Right lobe of liver (tissue), 6 donors: Measurements from ENCODE around the gene EEIG2. TPM values are rescaled to one million over a fixed set of nuclear protein-coding genes. Genes with fewer than 3 reads are reported as not detected.
A peak's percentile ranks its signal among the peaks of the same experiment; 100 is the strongest.
"Not testable (repeated sequence)": the region's sequence is repeated elsewhere in the genome, so short reads cannot be mapped to it uniquely, and the experiment has no call there.

Experiments used
- ATAC-seq, 4 donors: fragments of 200-7000 bp; cut with Tn5 transposase; one replicate each; pipeline ENCODE4 v1.9.1; 2020; ENCODE audit warnings: mild to moderate bottlenecking in 4 of 4, moderate library complexity in 4 of 4
- DNase-seq, 3 donors: peaks; one replicate each; pipeline ENCODE4 v3.0.0-alpha.2; 2020
- H3K27ac ChIP-seq, 3 donors: fragments of 200-600 bp; one replicate each; pipeline ENCODE4 v1.8.0; 2022
- H3K27me3 ChIP-seq, 2 donors: fragments of 200-600 bp; one replicate each; pipeline ENCODE4 v1.8.0; 2022
- H3K36me3 ChIP-seq, 4 donors: fragments of 200-600 bp; sonication (generic) in 1 of 4; one replicate each; pipeline versions ENCODE4 v1.5.1 to v1.8.0; 2017 to 2022; ENCODE audit warnings: control low read depth in 1 of 4
- H3K4me1 ChIP-seq, 4 donors: fragments of 200-600 bp; sonication (generic) in 1 of 4; one replicate each; pipeline versions ENCODE4 v1.5.1 to v1.8.0; 2017 to 2022; ENCODE audit warnings: control low read depth in 1 of 4
- H3K4me3 ChIP-seq, 3 donors: fragments of 200-600 bp; one replicate each; pipeline ENCODE4 v1.8.0; 2022
- H3K9me3 ChIP-seq, 4 donors: fragments of 200-600 bp; sonication (generic) in 1 of 4; one replicate each; pipeline versions ENCODE4 v1.5.1 to v1.8.0; 2017 to 2022; ENCODE audit warnings: control low read depth in 1 of 4
- POLR2A ChIP-seq: fragments of 450-650 bp; IDR thresholded peaks from one replicate; pipeline ENCODE4 v1.6.1; 2017; ENCODE audit warnings: antibody characterized with exemption, mild to moderate bottlenecking
- WGBS: methylation state at CpG from one replicate; pipeline ENCODE4 v1.1.6; 2018; ENCODE audit warnings: low coverage, low lambda C conversion rate; ENCODE audit not compliant: insufficient coverage; ENCODE audit errors: missing lambda C conversion rate; 5-methylcytosine and 5-hydroxymethylcytosine counted together
- intact Hi-C, 2 donors: fragments of 100-400 bp; cut with DNase I; formaldehyde crosslinking; loops; one replicate each; pipeline versions ENCODE4 v1.11.2 to v1.14.1; 2022
- long read RNA-seq: library from polyadenylated mRNA; unstranded; transcript quantifications from one replicate; pipeline ENCODE4 v2.0.0, GENCODE V29; 2019
- total RNA-seq, 6 experiments: library from RNA; depleted of rRNA in 2 of 6; stranded (reverse); fragments of >200 nt in 2 of 6; fragmentation: NEBNext Ultra II Directional in 3 of 6; extraction: Animal tissue kit (Norgen Biotek cat#: 25700) in 3 of 6; gene quantifications; one replicate each; pipeline versions ENCODE4 v1.1.0 to v1.2.4, GENCODE V29; 2016 to 2023
- TF ChIP-seq, protein P1 (sequence below), 4 donors: fragments of 200-600 bp in 3 of 4; fragments of 450-650 bp in 1 of 4; IDR thresholded peaks; one replicate each; pipeline versions ENCODE4 v1.5.1 to v1.8.0; 2016 to 2022; ENCODE audit warnings: antibody characterized with exemption in 4 of 4, mild to moderate bottlenecking in 2 of 4
- donor health status: DM: no; HTN: yes; CAD: no.
- donor health status: DM: no; HTN: no; CAD: no.
- donor health status: DM: no; HTN: no; CAD: no.
- donor health status: DM: no; HTN: yes; CAD: no.
- donor health status: DM: no; HTN: yes; CAD: no.

The EEIG2 gene
- 1 to 10 TPM in 5 of 6 experiments, under 1 TPM in 1; 0.88 to 6.5 (median 2.6) TPM for total RNA-seq
- long read RNA-seq, result 0 reads

DNA sequence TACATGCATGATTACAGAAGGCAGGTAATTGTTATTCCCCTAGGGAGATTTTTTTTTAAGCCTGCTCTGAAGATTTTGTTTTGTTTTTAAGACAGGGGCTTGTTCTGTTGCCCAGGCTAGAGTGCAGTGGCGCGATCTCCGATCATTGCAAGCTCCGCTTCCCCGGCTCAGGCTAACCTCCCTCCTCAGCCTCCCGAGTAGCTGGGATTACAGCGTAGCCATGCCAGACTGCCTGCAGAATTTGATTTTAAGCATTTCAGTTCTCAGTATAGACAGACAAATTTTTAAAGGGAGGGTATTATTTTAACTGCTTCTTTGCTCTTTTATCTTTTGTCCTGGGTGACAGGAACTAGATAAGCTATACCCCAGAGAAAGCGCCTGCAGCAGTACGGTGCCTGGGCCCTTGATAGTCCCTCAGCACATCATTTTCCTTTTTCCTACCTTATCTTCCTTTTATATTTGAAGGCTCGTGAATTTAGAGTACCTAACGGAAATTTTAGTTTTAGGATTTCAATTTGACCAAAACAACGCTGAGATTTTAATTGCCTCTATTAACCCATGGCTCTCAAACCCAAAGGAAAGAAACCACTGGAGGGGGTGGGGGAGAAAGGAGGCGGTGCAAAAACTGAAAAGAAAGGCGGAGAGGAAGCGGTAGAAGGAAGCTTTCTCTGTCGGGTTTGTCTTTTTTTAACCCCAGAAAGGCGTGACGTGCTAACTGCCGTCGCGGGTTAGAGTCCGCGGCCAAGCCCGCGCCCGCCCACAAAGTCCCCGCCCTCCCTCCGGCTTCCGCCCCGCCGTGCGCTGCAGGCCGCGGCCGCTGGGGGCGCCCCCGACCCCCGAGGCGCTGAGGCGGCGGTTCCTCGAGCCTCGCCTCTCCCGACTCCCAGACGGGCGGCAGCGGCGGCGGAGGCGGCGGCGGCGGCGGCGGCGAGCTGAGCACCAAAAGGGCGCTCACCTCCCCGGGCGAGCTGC, at the start of gene EEIG2:
Gene EEIG2, plus strand, starts transcription at position 886 of the 972 bp plus-strand sequence. CDS start 329 bp downstream, outside the sequence.
- 16% methylated on average over 38 of the region's 59 CpGs for WGBS
- H3K27me3 ChIP-seq, result no peaks in the 10 kb centered on the region
- intact Hi-C loops, result loop anchor here in 1 of 2 donors (10.0 kb wide), 1 partner anchor 45 kb away; no protein-coding TSS in a partner anchor

DNA sequence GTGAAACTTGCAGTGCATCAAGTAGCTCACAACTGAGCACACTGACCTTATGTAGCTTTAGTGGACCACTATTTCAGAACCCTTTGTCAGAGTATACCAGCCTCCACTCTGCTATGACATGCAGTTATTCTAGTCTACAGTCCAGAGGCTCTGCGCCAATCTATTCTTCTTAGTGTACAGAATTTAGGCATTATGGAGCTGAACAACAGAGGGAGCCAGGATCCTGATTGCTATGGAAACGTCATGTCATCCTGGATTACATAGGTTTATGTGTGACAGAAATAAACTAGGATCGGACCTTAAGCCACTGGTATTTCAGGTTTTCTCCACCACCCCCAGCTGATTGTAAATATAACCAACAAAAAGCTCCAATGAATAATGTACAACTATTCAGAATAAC, 48.1 kb upstream of the EEIG2 start:
- Histone ChIP-seq H3K27me3 (no peaks in the 10 kb centered on the region), H3K9me3 (no peaks in the 10 kb centered on the region), H3K4me1 (no peaks in the 10 kb centered on the region), H3K27ac (no peak overlapping the region), H3K4me3 (no peak overlapping the region), H3K36me3 (no peaks in the 10 kb centered on the region)
- ATAC-seq, result no peak
- intact Hi-C loops, result loop anchor here in 1 of 2 donors (10.0 kb wide), 1 partner anchor 53 kb away; the partner anchor contains the start of gene EEIG2
- WGBS, result 52% methylated on average over 3 of the region's 3 CpGs
- DNase-seq, result no peak
- TF ChIP-seq, protein P1, sequence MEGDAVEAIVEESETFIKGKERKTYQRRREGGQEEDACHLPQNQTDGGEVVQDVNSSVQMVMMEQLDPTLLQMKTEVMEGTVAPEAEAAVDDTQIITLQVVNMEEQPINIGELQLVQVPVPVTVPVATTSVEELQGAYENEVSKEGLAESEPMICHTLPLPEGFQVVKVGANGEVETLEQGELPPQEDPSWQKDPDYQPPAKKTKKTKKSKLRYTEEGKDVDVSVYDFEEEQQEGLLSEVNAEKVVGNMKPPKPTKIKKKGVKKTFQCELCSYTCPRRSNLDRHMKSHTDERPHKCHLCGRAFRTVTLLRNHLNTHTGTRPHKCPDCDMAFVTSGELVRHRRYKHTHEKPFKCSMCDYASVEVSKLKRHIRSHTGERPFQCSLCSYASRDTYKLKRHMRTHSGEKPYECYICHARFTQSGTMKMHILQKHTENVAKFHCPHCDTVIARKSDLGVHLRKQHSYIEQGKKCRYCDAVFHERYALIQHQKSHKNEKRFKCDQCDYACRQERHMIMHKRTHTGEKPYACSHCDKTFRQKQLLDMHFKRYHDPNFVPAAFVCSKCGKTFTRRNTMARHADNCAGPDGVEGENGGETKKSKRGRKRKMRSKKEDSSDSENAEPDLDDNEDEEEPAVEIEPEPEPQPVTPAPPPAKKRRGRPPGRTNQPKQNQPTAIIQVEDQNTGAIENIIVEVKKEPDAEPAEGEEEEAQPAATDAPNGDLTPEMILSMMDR (IDR thresholded peaks at IDR 0.05), result no peak
- no peak for TF ChIP-seq POLR2A

More for the DNA sequence above, at the start of gene EEIG2:
- no peaks in the 10 kb centered on the region for H3K36me3 ChIP-seq
- peak within 1 kb of the TSS; percentile 54 to 61 (median 58) for H3K4me3 ChIP-seq
- H3K9me3 ChIP-seq, result no peaks in the 10 kb centered on the region
- peaks cover 0 to 10% (median 0%) of the 10 kb centered on the region in 4 donors for H3K4me1 ChIP-seq
- peak within 1 kb of the TSS; percentile 57 to 65 (median 59) for H3K27ac ChIP-seq
- TF ChIP-seq, protein P1 (IDR thresholded peaks at IDR 0.05), result peak; percentile 75 to 93 (median 83)
- peak; percentile 65 for TF ChIP-seq POLR2A
- ATAC-seq, result peak; percentile 96 to 98 (median 97)
- peak; percentile 89 to 91 (median 89) for DNase-seq

DNA sequence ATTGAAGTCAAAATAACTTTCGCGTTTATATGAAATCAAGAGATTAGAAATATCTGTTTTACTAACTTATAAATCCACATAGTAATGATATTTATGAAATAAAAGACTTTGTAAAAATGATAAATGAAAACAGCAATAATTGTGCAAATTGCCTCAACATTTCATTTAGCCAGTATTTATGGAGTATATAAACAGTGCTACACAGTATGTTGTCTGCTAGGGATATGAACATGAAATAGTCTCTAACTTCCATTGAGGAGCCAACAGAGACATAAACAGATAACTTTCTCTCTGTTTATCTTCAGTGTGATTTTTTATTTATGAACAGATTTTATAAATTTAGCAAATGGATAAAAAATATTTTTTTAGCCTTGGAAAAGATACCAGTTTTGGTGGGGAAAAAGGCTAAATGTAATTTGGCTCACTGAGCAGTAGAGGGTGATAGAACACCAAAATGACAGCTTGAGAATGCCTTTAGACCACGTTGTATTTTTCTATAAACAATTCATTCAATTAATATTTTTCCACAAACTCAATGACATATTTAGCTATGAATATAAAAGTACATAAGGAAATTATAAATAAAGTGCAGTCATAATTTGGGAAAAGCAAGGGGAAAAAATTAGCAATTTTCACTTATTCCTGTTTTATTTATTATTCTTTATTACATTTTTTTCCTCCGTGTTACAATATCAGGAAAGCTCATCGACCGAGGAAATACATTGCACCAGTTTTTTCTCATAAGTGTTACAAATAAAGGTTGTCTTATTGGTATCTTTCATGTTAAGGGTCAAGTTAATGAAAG, 47.5 kb upstream of the EEIG2 start:
- no peaks in the 10 kb centered on the region for H3K9me3 ChIP-seq
- no peak overlapping the region for H3K4me3 ChIP-seq
- no peak for TF ChIP-seq POLR2A
- TF ChIP-seq, protein P1 (IDR thresholded peaks at IDR 0.05), result peak; percentile 80 to 91 (median 85)
- intact Hi-C loops, result loop anchor here in 1 of 2 donors (10.0 kb wide), 1 partner anchor 52 kb away; the partner anchor contains the start of gene EEIG2
- no peak for DNase-seq
- H3K27me3 ChIP-seq, result no peaks in the 10 kb centered on the region
- no peaks in the 10 kb centered on the region for H3K36me3 ChIP-seq
- peak; percentile 68 to 83 (median 78) for ATAC-seq
- no peaks in the 10 kb centered on the region for H3K4me1 ChIP-seq
- H3K27ac ChIP-seq, result no peak overlapping the region
- WGBS, result 49% methylated on average over 6 of the region's 6 CpGs

DNA sequence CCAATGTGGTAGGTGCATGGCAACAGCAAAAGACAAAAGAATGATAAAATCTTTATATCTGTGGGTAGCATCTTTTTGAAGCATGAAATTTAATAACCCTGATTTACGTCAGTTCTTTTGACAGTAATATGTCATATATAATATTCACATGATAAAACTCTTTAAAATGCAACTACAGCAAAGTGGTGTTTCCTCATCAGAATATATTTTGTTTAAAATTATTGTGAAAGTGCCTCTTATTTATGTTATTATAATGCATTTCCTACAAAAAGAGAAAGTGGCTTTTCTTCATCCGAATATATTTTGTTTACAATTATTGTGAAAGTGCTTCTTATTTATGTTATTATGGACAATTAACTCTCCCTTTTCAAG, 46.9 kb upstream of the EEIG2 start:
- ATAC-seq, result no peak
- Histone ChIP-seq H3K4me3 (no peak overlapping the region), H3K27ac (no peak overlapping the region), H3K9me3 (no peaks in the 10 kb centered on the region), H3K27me3 (no peaks in the 10 kb centered on the region), H3K36me3 (no peaks in the 10 kb centered on the region), H3K4me1 (no peaks in the 10 kb centered on the region)
- intact Hi-C loops, result loop anchor here in 1 of 2 donors (10.0 kb wide), 1 partner anchor 52 kb away; the partner anchor contains the start of gene EEIG2
- WGBS, result 23% methylated on average over 2 of the region's 2 CpGs
- no peak for DNase-seq
- TF ChIP-seq POLR2A, result no peak
- TF ChIP-seq, protein P1 (IDR thresholded peaks at IDR 0.05), result no peak

DNA sequence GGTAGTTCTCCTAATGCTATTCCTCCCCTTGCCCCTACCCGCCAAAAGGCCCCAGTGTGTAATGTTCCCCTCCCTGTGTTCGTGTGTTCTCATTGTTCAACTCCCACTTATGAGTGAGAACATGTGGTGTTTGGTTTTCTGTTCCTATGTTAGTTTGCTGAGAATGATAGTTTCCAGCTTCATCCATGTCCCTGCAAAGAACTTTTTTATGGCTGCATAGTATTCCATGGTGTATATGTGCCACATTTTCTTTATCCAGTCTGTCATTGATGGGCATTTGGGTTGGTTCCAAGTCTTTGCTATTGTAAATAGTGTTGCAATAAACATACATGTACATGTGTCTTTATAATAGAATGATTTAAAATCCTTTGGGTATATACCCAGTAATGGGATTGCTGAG, 46.0 kb upstream of the EEIG2 start:
- H3K4me1 ChIP-seq, H3K4me3 ChIP-seq, H3K36me3 ChIP-seq, H3K27ac ChIP-seq, H3K27me3 ChIP-seq, DNase-seq, ATAC-seq, H3K9me3 ChIP-seq: not testable (repeated sequence)
- intact Hi-C loops, result loop anchor here in 1 of 2 donors (10.0 kb wide), 1 partner anchor 51 kb away; the partner anchor contains the start of gene EEIG2
- 82% methylated on average over 2 of the region's 2 CpGs for WGBS

DNA sequence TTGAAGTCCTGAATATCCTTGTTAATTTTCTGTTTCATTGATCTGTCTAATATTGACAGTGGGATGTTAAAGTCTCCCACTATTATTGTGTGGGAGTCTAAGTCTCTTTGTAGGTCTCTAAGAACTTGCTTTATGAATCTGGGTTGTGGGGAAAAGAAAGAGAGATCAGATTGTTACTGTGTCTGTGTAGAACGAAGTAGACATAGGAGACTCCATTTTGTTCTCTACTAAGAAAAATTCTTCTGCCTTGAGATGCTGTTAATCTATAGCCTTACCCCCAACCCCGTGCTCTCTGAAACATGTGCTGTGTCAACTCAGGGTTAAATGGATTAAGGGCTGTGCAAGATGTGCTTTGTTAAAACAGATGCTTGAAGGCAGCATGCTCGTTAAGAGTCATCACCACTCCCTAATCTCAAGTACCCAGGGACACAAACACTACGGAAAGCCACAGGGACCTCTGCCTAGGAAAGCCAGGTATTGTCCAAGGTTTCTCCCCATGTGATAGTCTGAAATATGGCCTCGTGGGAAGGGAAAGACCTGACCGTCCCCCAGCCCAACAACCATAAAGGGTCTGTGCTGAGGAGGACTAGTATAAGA, 42.5 kb upstream of the EEIG2 start:
- not testable (repeated sequence) for H3K4me1 ChIP-seq, H3K27me3 ChIP-seq, H3K9me3 ChIP-seq, H3K36me3 ChIP-seq, H3K27ac ChIP-seq, H3K4me3 ChIP-seq, ATAC-seq, DNase-seq
- intact Hi-C loops, result loop anchor here in 1 of 2 donors (10.0 kb wide), 1 partner anchor 47 kb away; the partner anchor contains the start of gene EEIG2
- WGBS, result 55% methylated on average over 5 of the region's 6 CpGs
